GM19463 (cell line): ENCODE results near the gene ARHGAP40.

Experiments used
- ATAC-seq: cut with Tn5 transposase; IDR thresholded peaks from one replicate; pipeline ENCODE4 v1.9.1; 2021; ENCODE audit warnings: mild to moderate bottlenecking, moderate library complexity; ENCODE audit not compliant: unreplicated experiment

Gene ARHGAP40

DNA sequence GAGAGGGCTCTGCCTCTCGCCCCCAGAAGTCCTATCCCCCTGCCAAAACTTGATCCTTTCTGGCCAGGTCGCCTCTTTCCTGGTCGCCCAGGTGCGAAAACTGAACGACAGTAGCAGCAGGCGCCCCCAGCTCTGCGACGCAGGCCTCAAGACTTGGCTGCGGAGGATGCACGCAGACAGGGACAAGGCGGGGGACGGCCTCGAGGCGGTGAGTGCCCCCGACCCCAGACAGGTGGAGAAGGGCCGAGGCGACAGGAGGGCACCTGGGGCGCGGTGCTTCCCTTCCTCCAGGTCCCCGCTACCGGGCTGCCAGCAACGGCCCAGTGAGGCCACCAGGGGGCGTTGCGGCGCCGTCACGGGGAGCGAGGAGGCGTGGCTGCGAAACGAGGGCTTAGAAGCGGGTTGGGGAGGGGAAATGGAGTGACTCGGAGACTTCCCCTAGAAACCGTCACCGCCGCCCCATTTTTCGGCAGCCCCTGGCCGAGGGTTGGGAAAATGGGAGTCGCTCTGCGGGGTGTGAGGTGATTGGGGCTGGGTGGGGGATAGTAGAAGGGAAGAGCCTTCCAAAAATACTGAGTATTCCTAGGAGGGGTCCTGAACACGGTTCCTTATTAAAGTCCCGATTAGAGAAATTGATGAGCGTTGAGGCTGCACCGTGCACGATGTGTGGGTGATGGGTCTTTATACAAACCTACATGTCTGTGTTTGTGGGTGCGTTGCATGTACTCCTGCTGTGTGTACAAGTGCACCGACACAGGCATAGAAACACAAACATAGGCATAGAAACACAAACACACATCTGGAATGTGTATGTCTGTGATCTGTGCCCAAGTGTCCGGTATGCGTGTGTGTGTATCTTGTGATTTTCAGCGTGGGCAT, 44.6 kb downstream of the ARHGAP40 start:
- ATAC-seq = peak; percentile 69

GRCh38 chr20:38649275-38649891, 47.8 kb downstream of the ARHGAP40 start:
- no peak for ATAC-seq

- no peak for ATAC-seq
These were observed 48.4 kb downstream of the ARHGAP40 start for GRCh38 chr20:38650010-38650409.

DNA sequence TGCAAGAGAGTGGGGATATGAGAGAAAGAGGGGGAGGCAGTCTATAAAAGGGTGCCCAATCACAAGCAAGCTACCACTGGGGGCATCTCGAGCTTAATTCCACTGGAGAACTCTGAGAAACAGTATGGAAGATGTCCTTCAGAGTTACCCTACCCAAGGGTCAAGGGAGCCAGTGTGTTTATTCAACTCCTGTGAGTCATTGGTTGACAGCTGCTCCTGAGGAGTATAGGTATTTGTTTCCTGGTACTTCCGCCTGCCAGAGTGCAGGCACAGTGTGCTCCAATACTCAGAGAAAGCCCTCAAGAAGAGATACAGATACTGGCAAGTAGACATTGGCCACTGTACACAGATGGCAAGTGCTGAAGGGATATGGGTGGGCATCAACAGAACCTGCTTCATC, 49.5 kb downstream of the ARHGAP40 start:
- ATAC-seq = no peak

DNA sequence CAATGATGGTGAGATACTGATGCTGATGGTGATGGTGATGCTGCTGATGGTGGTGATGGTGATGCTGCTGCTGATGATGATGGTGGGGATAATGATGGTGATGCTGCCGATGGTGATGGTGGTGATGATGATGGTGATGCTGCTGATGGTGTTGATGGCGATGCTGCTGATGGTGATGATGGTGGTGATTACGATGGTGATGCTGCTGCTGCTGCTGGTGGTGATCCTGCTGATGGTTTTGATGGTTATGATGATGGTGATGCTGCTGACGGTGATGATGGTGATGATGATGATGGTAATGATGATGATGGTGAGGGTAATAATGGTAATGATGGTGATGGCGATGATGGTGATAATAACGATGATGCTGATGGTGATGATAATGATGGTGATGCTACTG, 50.0 kb downstream of the ARHGAP40 start:
- ATAC-seq = no peak

GRCh38 chr20:38652995-38653394, 51.4 kb downstream of the ARHGAP40 start:
- ATAC-seq = no peak

- ATAC-seq = no peak
These were observed 55.8 kb downstream of the ARHGAP40 start for GRCh38 chr20:38657390-38657789.

DNA sequence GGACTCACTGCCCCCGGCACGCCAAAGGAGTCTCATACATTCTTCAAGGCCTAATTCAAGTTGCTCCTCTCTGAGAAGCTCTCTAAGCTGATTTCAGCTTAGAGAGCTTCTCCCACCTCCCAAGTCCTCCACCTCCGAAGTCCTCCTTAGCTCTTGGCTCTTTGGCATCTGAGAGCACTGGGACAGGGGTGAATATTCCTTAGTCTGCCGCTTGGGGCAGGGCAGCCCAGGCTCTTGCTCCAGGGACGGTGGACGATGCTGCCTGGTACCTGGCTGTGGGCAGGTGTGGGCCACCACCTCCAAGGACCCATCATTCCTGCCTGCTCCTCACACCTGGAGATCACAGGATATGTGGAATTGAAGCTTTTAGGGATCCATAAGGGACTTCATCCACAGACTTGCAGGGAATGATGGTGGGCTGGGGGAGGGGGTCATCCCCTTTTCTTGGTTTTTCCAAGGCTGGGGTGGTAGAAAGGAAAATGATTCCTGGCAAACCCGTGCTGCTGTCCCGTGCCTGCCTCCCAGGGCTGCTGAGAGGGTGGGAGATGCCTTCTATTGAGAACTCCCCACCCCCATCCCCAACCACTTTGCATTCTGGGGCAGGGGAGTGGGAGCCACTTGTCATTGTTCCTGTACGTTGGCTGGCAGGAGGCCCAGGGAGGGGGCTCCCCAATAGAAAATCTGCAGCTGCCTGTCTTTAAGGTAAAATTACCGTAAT, 57.4 kb downstream of the ARHGAP40 start:
- ATAC-seq = no peak

- no peak for ATAC-seq
These were observed 57.9 kb downstream of the ARHGAP40 start for GRCh38 chr20:38659597-38659880.

DNA sequence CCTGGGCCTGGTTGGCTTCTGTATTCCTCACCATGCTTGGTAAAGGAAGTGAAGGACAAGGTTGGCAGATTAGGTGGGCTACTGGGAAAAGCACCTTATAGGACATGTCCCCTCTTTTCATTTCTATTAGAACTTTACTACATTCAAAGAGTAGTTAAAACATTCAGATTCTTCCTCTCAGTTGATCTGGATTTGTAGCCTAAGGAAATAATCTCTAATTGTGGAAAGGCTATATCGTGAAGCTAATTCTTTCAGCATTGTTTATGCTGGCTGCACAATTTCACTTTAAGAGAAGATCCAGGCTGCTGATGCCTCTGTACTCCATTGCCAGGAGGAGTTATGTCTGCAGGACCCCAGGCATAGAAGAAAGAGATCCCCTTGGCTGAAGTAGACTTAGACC, 58.8 kb downstream of the ARHGAP40 start:
- no peak for ATAC-seq

DNA sequence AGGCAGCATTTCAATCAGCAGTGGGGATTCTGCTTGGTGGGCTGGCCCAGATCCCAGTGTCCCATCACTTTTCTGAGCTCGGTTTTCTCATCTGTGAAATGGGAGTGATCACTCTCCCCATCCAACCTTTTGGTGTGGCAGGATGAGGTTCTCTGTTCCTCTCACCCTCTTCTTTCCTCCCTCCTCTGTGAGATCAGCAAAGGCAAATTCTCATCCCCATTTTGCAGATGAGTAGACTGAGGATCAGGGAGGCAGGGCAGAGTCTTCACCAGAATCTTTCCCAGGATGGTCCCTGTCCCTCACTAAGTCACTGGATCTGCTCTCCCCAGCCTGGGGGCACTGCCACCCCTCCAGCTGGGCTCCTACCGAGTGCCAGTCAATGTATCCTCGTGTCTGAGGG, 62.1 kb downstream of the ARHGAP40 start:
- no peak for ATAC-seq

GRCh38 chr20:38664284-38664683, 62.7 kb downstream of the ARHGAP40 start:
- no peak for ATAC-seq

DNA sequence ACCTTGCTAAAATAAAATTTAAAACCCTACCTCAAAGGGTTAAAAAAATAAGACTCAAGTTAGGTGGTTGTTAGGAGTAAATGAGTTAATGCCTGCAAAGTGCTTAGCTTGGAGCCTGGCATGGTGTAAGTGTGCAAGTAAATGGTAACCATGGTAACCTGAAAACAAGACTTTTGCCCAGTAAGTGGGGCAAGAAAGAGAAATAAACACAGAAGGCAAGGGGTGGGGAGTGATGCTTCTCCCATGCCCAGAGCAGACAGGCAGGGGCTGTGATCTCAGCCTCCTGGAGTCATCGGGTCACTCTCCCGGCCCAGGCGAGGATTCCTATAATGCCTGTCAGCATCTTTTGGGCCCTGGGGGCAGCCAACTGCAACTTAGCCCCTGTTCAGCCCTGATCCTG, 63.5 kb downstream of the ARHGAP40 start:
- ATAC-seq = no peak

- no peak for ATAC-seq
These were observed 64.1 kb downstream of the ARHGAP40 start for GRCh38 chr20:38665506-38666285.

- no peak for ATAC-seq
These were observed 65.9 kb downstream of the ARHGAP40 start for GRCh38 chr20:38667417-38667956.

GRCh38 chr20:38669688-38670087, 68.1 kb downstream of the ARHGAP40 start:
- no peak for ATAC-seq

- no peak for ATAC-seq
These were observed 69.2 kb downstream of the ARHGAP40 start for GRCh38 chr20:38670786-38671185.

GRCh38 chr20:38671186-38671585, 69.6 kb downstream of the ARHGAP40 start:
- no peak for ATAC-seq

- no peak for ATAC-seq
These were observed 70.2 kb downstream of the ARHGAP40 start for GRCh38 chr20:38671701-38672292.

- no peak for ATAC-seq
These were observed 70.9 kb downstream of the ARHGAP40 start for GRCh38 chr20:38672504-38672903.

DNA sequence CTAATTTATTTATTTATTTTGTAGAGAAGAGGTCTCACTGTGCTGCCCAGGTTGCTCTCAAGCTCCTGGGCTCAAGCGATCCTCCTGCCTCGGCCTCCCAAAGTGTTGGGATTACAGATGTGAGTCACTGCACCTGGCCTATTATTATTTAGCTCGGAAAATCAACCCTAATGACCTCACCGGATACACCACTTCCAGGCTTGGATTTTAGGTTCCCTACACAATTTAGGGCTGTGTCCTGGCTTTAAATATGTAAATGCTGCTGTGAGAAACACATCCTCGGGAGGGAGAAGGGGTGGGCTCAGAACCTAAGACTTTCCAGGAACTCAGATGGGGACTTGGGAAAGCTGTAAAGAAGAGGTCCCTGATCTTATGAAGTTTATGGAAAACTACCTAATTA, 71.7 kb downstream of the ARHGAP40 start:
- ATAC-seq = no peak
